NCI-H146 (cell line): Measurements from ENCODE around the gene CD34.
"Not testable (repeated sequence)": the region's sequence is repeated elsewhere in the genome, so short reads cannot be mapped to it uniquely, and the experiment has no call there.

Source experiments
- DNase-seq: peaks from one replicate; lab custom pipeline; 2025; lab: John Stamatoyannopoulos, UW

Gene CD34

DNA sequence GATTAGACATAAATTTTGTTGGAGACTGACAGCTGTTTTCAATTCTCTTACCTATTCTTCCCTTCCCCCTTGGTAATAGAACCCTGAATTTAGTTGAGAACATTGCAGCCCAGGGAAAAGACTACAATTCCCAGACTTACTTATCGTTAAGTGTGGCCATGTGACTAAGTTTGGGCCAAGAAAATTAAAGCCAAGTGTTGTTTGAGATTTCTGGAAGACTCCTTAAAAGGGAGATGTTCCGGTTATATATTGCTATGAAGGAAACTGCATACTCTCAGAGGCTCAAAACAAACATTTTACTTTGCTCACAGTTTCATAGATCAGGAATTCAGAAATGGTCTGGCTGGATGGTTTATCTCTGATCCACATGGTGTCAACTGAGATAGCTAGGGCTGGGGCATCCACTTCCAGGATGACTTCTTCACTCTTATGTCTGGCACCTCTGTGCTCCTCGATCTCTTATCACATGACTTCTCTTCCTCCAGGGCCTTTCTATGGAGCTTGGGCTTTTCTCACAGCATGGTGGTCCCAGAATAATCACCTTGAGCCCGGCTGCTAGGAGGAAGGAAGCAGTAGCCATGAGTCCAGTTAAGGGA, 22.4 kb upstream of the CD34 start:
- no peak for DNase-seq

DNA sequence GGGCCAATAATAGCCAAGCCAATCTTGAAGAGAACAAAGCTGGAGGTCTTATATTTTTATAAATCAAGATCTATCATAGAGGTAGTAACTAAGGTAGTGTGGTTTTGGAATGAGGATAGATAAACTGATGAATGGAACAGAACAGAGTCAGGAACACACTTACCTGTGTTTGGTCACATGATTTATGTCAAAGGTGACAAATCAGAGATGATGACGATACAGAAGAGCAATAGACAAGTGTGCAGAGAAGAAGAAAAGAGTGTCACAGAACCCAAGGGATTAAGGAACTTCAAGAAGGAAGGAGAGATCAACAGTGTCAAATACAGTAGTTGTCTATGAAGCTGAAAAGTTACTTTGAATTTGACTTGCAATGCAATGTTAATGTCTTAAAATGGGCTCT, 16.1 kb upstream of the CD34 start:
- DNase-seq: no peak

GRCh38 chr1:207925969-207926368, 15.0 kb upstream of the CD34 start:
- not testable (repeated sequence) for DNase-seq

DNA sequence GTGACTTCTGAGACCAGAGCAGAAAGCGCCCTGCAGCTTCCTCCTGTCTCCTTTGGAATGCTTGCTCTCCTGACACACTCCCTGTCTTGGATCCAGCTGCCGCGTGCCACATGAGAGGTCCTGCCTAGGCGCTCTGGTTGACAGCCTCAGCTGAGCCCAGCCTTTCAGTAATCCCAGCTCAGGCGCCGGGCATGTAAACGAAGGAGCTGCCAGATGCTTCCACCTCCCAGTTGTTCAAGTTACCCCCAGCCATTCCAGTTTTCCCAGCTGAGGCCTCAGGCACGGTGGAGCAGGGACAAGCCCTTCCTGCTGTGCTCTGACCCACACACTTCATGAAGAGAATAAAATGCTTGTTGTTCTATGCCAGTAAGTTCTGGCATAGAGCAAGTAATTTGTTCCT, 14.3 kb upstream of the CD34 start:
- DNase-seq: peak; percentile 13

DNA sequence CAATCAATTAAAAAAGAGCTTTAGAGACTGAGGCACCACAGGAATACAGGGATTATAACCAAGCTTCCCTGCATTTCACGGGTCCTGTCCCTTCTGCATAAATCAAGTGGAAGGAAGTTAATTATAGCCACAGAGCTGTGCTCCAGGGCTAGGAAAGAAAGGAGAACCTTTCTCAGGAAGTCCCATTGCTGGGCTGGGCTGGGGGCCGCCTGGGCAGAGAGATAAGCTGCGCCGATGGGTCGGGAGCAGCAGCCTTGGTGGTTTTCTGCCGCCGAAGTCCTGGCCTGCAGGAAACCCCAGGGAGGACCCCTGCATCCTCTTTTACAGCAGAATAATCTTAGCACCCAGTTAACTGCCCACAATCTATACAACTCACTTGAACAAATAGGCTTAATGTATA, 12.6 kb upstream of the CD34 start:
- DNase-seq: no peak

DNA sequence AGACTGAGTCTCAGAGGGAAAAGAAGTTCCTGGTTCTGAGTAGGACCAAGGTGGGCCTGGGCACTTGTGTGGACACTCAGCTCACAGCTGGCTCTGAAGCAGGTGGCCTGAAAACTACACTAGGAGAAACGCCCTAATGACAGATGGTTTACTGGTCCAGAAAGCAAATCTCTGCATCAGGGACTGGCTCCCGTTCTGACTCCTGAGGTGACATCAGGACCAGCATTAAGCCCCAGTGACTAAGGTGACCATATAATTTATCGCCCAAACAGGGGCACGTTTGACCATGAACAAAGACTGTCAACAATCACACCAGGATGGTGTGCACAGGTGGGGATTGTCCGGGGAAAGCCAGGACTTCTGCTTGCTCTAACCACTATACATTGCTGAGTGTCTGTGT, 12.2 kb upstream of the CD34 start:
- DNase-seq: peak; percentile 12

- DNase-seq: no peak
Observed at GRCh38 chr1:207922554-207922953, 11.6 kb upstream of the CD34 start.

- DNase-seq: no peak
Observed at GRCh38 chr1:207921321-207921720, 10.4 kb upstream of the CD34 start.

GRCh38 chr1:207920444-207921021, 9.6 kb upstream of the CD34 start:
- no peak for DNase-seq

- DNase-seq: no peak
Observed at GRCh38 chr1:207919523-207920170, 8.7 kb upstream of the CD34 start.

DNA sequence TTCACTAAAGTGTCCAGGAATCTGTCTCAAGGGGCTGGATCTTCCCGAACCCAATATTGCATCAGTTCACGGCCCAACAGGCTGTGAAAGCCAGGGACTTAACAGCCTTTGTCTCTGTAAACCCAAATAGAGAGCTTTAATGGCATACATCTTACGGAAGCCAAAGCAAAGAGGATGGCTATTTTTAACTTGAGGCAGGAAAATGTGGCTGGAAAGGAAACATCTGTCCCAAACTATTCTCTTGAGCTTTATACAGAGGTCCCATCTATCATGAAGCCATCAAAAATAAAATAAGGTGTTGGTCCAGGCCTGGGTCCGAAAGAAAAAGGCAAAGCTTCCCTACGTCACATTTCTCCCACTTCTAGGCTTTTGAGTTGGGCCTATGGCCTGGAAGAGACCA, 7.7 kb upstream of the CD34 start:
- DNase-seq: no peak

DNA sequence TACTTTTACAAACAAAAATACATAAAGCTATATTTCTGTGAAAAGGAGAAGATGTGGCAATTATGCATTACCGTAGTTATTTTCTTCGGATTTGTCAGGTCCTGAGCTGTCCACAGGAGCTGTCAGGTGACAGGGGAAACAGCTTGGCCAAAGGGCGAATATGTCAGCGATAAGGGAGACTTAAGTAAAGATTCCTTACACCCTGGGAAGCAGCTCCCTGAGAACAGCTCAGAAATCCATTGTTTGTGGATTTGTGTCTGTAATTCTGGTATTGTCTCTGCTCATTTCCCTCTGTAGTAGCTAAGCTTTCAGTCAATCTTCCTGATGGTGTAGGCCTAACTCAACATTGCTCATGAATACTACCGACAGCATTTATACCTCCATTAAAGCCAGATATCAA, 7.1 kb upstream of the CD34 start:
- DNase-seq: no peak

GRCh38 chr1:207917080-207917479, 6.2 kb upstream of the CD34 start:
- DNase-seq: no peak

DNA sequence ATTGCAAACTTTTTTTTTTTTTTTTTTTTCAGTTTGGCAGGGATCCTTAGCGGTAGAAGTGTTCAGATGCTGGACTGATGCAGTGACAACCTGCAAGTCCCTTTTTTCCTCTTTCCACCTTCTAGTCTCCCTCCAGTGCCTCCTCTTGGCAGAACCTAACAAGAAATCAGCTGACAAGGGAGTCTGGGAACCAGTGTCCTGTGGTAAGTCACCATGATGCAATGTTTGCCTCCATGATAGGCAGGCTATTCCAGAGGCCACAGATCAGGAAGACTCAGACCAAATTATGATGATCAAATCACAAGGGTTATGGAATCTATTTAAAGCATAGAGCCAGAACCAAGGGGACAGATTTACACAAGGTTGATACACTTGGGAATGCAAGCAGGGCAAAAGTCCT, 3.0 kb upstream of the CD34 start:
- no peak for DNase-seq

- no peak for DNase-seq
Observed at GRCh38 chr1:207911856-207912760, 1.2 kb upstream of the CD34 start.

- no peak for DNase-seq
Observed at GRCh38 chr1:207909687-207910086, 1.2 kb downstream of the CD34 start.

DNA sequence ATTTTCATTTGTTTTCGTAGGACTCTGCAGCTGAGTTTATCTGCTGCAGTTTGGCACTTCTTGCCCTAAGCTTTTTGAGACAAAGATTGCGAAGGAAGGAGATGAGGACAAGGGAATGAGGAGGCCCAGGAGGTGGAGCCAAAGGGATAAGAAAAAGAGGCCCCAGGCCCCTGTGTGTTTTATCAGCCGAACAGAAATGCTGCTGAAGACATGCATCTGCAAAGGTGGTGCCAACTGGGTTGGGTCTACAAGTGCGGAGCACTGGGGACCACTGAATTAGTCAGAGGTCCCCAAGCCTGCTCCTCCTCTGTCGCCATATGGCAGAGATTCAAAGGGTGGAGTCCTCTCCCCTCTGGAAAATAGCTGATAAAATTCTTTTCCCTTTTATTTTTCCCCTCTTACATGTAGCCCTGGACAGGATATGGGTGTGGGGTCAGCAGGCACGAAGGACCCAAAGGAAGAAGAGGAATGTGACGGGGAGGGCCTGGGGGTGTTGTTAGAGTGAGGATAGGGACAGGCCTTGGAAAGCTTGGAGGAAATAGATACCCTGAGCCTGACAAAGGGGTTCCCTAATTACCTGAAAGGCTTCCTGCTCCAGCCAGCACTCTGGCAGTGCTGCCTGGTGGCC, 2.7 kb downstream of the CD34 start:
- DNase-seq: no peak

GRCh38 chr1:207904391-207904790, 6.5 kb downstream of the CD34 start:
- no peak for DNase-seq

GRCh38 chr1:207903767-207904166, 7.2 kb downstream of the CD34 start:
- DNase-seq: no peak

DNA sequence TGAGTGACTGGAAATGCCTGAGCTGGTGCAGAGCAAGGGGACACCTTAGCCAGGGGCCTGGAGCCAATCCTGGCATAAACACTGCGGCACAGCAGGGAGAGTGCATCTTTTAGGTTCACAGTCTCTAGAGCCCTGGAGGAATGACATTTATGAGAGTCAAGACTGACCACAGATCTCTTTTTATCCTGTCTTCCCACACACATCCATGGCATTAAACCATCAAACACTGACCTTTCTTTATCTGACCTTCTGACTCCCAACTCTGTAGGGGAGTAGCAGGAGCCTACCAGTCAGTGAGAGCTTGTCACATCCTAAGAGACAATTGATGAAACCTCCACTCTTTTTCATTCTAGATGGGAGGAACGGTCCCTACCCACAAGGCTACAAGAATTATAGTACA, 7.9 kb downstream of the CD34 start:
- DNase-seq: no peak

DNA sequence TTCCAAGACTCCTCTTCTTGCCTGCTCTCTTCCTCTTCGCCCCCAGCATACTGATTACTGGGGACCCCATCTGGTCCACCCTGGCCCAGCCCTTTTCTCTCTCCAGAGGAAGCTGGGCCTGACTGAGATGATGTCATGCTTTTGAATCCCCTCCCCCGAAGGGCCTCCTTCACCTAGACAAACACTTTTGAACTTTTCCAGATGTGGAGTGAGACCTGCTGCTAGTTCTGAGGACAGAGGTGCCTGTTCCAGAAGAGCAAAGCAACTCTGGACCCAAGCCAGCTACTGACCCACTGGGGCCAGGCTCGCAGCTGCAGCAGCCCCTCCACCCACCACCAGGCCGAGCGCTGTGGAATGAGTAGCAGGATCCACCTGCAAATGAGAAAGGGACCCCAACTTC, 8.4 kb downstream of the CD34 start:
- no peak for DNase-seq

DNA sequence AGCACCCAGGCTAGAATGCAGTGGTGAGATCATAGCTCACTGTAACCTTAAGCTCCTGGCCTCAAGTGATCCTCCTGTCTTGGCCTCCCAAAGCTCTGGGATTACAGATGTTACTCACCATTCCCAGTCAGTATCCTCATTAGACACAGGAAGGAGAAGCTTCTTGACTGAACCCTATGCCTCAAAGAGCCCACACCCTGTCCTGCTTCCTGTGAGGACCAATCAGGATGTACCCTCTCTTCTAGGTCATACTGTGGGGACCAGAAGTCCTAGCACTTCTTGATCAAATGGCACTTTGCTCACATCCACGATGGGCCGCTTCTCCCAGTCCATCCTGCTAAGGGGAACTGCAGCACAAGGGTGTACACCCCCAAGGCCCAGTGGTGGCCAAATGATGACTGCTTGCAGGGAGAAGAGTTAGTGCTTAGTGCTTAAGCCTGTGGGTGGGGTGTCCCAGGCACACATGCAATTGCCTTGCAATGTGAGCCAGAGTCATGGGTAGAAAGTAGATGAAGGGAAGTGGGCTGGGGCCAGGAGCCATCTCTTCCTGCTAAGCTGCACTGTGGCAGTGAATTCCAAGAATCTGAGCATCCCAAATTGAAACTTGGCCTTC, 9.8 kb downstream of the CD34 start:
- no peak for DNase-seq
